KMS-11 (cell line): ENCODE results near the gene HHATL.

Source experiments
- H2AFZ ChIP-seq: fragments of 200-600 bp; sonication (generic); 2 replicates; pipeline ENCODE4 v1.6.1; 2016; ENCODE audit warnings: antibody characterized with exemption, mixed run types, low read depth
- H3K27ac ChIP-seq: fragments of 200-600 bp; sonication (generic); 2 replicates; pipeline ENCODE4 v1.6.1; 2016; ENCODE audit warnings: mild to moderate bottlenecking, mixed run types
- H3K27me3 ChIP-seq: fragments of 200-600 bp; sonication (generic); 2 replicates; pipeline ENCODE4 v1.6.1; 2017; ENCODE audit warnings: mild to moderate bottlenecking, low read depth, mixed run types, moderate library complexity; ENCODE audit not compliant: insufficient read depth
- H3K36me3 ChIP-seq: fragments of 200-600 bp; sonication (generic); 2 replicates; pipeline ENCODE4 v1.6.1; 2017; ENCODE audit warnings: mild to moderate bottlenecking, mixed run types; ENCODE audit not compliant: insufficient read depth
- H3K4me1 ChIP-seq: fragments of 200-600 bp; sonication (generic); 2 replicates; pipeline ENCODE4 v1.6.1; 2016; ENCODE audit warnings: mild to moderate bottlenecking, low read depth, mixed run types; ENCODE audit not compliant: poor library complexity, severe bottlenecking
- H3K4me2 ChIP-seq: fragments of 200-600 bp; sonication (generic); 2 replicates; pipeline ENCODE4 v1.7.0; 2016; ENCODE audit warnings: mild to moderate bottlenecking, mixed run types
- H3K4me3 ChIP-seq: fragments of 200-600 bp; sonication (generic); IDR thresholded peaks from 2 replicates; pipeline ENCODE4 v1.6.1; 2017; ENCODE audit warnings: low read depth, low read length, mixed read lengths; ENCODE audit not compliant: insufficient read depth
- H3K79me2 ChIP-seq: fragments of 200-600 bp; sonication (generic); 2 replicates; pipeline ENCODE4 v1.6.1; 2016; ENCODE audit warnings: low read depth, mixed run types; ENCODE audit not compliant: insufficient read depth
- H3K9ac ChIP-seq: fragments of 200-600 bp; sonication (generic); 2 replicates; pipeline ENCODE4 v1.6.1; 2016; ENCODE audit warnings: mild to moderate bottlenecking, mixed run types
- H4K20me1 ChIP-seq: fragments of 200-600 bp; sonication (generic); 2 replicates; pipeline ENCODE4 v1.6.1; 2016; ENCODE audit warnings: mild to moderate bottlenecking, mixed run types; ENCODE audit not compliant: insufficient read depth
- CTCF ChIP-seq: fragments of 200-600 bp; sonication (generic); conservative IDR thresholded peaks from 2 replicates; pipeline ENCODE4 v1.6.1; 2017; ENCODE audit warnings: low read depth, mild to moderate bottlenecking, antibody characterized with exemption, low read length, moderate library complexity, mixed read lengths

HHATL gene

GRCh38 chr3:42685891-42686820 is 16.4 kb downstream of the HHATL start:
- Histone ChIP-seq H3K36me3 (no peaks in the 10 kb centered on the region), H3K4me1 (no peaks in the 10 kb centered on the region), H3K27ac (no peak overlapping the region), H3K27me3 (no peaks in the 10 kb centered on the region), H3K4me3 (no peak overlapping the region), H3K4me2 (no peak overlapping the region), H2AFZ (no peak overlapping the region), H3K79me2 (no peaks in the 10 kb centered on the region), H3K9ac (no peak overlapping the region), H4K20me1 (no peaks in the 10 kb centered on the region)
- TF ChIP-seq CTCF: no peak

DNA sequence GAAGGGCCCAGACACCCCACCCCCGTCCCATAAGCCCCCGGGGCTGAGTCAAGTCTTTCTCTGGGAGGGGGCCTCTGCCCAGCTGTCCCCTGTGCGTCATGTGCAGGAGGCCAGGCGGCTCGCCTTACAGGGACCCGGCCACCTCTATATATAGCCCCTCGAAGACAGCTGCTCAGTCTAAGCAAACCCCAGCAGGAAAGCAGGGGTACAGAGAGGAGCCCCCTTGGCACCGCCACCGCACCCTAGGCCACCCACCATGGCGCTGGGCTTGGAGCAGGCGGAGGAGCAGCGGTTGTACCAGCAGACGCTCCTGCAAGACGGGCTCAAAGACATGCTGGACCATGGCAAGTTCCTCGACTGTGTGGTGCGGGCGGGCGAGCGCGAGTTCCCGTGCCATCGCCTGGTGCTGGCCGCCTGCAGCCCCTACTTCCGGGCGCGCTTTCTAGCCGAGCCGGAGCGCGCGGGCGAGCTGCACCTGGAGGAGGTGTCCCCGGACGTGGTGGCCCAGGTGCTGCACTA is 17.2 kb downstream of the HHATL start, which contains the start of gene KLHL40:
TSS of gene KLHL40 (plus strand) at position 175 of the 519 bp plus-strand sequence. CDS start at position 257, 82 bp downstream.
- H3K9ac ChIP-seq: no peak within 1 kb of the TSS
- no peak within 1 kb of the TSS for H2AFZ ChIP-seq
- no peaks in the 10 kb centered on the region for H3K4me1 ChIP-seq

DNA sequence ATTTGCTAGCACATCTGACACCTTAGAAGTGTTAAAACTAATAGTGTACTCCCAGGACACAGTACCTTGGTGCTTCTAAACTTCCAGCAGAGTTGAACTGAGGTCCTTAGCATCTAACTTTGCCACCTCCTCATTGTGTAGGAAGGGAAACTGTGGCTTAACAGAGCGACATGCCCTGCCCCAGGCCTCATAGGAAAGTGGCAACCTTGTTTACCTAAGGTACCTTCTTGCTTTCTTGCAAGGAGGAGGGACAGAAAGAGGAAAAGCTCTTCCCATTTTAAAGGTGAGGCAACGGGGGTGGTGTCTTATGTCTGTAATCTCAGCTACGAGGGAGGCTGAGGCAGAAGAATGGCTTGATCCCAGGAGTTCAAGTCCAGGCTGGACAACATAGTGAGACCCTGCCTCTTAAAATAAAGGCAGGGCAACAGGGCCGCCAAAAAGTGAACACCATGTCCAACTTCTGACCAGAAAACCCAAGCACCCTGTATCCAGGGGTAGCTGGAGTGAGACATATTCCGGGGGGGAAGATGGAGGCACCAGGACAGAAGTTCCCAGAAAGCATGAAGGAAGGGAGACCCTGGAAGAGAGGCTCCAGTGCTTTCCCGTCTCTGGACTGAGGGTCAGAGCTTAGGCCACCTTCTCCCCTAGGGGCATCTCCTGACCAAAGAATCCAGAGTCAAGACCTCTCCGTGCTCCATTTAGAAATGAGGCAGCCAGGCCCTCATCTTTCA is 17.8 kb downstream of the HHATL start:
- no peak for TF ChIP-seq CTCF
- Histone ChIP-seq H3K4me1 (no peaks in the 10 kb centered on the region), H3K36me3 (no peaks in the 10 kb centered on the region), H3K27ac (no peak overlapping the region), H3K79me2 (no peaks in the 10 kb centered on the region), H3K9ac (no peak overlapping the region), H4K20me1 (no peaks in the 10 kb centered on the region), H3K4me3 (no peak overlapping the region), H3K4me2 (no peak overlapping the region), H3K27me3 (no peaks in the 10 kb centered on the region), H2AFZ (no peak overlapping the region)

More for the DNA sequence above, 17.2 kb downstream of the HHATL start, which contains the start of gene KLHL40:
- no peak within 1 kb of the TSS for H3K4me3 ChIP-seq
- H3K4me2 ChIP-seq: no peak within 1 kb of the TSS
- no peaks in the 10 kb centered on the region for H3K27me3 ChIP-seq
- no peak for TF ChIP-seq CTCF
- H3K79me2 ChIP-seq: no peaks in the 10 kb centered on the region
- H4K20me1 ChIP-seq: no peaks in the 10 kb centered on the region
- no peaks in the 10 kb centered on the region for H3K36me3 ChIP-seq
- no peak within 1 kb of the TSS for H3K27ac ChIP-seq

GRCh38 chr3:42683875-42684598 is 18.6 kb downstream of the HHATL start:
- no peak for TF ChIP-seq CTCF
- no peak overlapping the region for H2AFZ ChIP-seq

More at GRCh38 chr3:42683875-42684598, 18.6 kb downstream of the HHATL start:
- H3K79me2 ChIP-seq: no peaks in the 10 kb centered on the region
- H4K20me1 ChIP-seq: no peaks in the 10 kb centered on the region
- no peaks in the 10 kb centered on the region for H3K27me3 ChIP-seq
- H3K4me2 ChIP-seq: no peak overlapping the region
- H3K27ac ChIP-seq: no peak overlapping the region
- no peak overlapping the region for H3K9ac ChIP-seq
- H3K4me3 ChIP-seq: no peak overlapping the region
- peaks cover 2% of the 10 kb centered on the region for H3K4me1 ChIP-seq
- no peaks in the 10 kb centered on the region for H3K36me3 ChIP-seq
